HG03095 (cell line): ENCODE results near the gene INSRR.

ENCODE experiments used
- ATAC-seq: cut with Tn5 transposase; IDR thresholded peaks from one replicate; pipeline ENCODE4 v1.9.1; 2021; ENCODE audit warnings: moderate library complexity; ENCODE audit not compliant: unreplicated experiment

The INSRR gene

DNA sequence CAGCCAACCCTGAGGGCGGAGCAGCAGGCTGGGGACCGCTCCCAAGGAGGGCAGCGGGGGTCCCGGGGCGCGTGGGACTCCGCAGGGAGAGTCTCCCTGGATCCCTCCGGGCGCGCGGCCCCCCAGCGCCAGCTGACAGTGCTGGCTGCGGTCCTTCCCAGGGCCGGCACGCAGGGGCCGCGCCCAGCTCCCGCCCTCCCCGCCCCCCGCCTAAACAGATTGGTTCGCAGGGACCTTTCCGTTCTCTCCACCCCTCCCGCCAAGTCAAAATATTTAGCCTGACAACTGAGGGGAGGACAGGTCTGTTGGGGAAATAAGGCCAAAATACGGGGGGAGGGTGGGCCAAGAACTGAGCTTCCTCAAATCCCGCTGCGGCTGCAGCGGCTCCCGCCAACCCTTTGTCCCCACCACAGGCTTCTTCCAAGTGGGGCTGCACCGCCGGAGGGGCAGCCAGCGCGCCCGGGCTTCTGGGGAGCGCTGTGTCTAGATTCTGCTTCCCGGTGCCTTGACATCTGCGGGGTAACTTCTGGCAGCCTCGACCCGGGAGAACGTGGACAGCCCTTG lies at the start of gene INSRR:
Gene INSRR (minus strand): TSS at position 159 of the 564 bp plus-strand sequence. CDS start 496 bp downstream, outside the sequence.
- ATAC-seq = no peak

DNA sequence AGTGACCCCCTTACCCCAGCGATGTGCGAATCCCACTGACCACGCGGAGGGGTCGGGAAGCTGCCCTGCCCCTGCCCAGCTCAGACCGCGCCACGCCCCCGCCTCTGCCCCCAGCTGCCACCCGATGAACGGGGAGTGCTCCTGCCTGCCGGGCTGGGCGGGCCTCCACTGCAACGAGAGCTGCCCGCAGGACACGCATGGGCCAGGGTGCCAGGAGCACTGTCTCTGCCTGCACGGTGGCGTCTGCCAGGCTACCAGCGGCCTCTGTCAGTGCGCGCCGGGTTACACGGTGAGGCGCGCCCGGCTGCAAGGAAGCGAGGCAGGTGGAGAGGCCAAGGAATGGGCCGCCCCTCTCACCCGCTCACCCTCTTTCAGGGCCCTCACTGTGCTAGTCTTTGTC lies 49.6 kb upstream of the INSRR start:
- no peak for ATAC-seq

GRCh38 chr1:156906206-156906906 lies 47.4 kb upstream of the INSRR start:
- no peak for ATAC-seq

- no peak for ATAC-seq
Measured at GRCh38 chr1:156905651-156906050, 46.7 kb upstream of the INSRR start.

DNA sequence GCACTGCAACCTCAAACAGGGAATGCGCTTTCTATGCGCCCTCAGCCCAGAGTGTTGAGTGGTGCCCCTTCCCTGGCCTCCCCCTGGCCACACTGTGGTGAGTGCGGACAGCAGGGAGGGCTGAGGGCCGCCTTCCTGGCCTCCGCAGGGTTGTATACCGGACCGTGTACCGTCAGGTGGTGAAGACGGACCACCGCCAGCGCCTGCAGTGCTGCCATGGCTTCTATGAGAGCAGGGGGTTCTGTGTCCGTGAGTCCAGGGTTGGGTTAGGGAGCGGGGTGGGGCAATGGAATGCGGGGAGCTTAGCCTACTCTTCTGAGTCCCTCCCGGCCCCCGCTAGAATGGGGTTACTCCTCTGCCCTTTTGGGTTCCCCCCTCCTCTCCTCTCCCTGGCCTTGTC lies 46.3 kb upstream of the INSRR start:
- no peak for ATAC-seq

DNA sequence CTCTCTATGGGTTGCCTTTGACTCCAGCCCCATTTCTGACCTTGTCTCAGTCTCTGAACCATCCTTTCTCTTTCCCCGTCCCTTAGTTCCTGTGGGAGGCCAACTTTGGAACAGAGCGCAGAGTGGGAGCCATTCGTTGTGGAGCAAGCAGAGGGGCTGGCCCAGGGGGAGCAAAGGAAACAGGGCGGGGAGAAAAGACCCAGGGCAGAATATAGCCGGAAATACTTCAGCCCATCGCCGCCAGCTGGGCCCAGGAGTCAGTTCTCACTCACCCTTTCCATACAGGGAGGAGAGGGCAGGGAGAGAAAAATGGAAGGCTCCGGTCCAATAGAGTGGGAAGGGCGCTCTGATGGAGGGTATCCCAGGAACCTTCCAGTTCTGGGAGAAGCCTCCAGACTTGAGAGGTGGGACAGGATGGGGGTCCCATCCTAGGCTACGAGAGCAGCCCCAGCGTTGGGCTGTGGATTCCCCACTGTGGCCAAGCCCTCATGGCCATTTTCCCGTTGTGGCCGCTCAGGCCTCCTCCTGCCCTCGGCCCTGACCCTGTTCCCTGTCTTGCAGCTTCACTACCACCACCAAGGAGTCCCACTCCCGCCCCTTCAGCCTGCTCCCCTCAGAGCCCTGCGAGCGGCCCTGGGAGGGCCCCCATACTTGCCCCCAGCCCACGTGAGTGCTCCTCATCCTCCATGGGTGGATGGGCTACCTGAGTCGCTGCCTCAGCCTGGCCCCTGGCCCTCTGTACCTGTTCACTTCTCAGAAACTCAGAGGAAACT lies 45.5 kb upstream of the INSRR start:
- no peak for ATAC-seq

DNA sequence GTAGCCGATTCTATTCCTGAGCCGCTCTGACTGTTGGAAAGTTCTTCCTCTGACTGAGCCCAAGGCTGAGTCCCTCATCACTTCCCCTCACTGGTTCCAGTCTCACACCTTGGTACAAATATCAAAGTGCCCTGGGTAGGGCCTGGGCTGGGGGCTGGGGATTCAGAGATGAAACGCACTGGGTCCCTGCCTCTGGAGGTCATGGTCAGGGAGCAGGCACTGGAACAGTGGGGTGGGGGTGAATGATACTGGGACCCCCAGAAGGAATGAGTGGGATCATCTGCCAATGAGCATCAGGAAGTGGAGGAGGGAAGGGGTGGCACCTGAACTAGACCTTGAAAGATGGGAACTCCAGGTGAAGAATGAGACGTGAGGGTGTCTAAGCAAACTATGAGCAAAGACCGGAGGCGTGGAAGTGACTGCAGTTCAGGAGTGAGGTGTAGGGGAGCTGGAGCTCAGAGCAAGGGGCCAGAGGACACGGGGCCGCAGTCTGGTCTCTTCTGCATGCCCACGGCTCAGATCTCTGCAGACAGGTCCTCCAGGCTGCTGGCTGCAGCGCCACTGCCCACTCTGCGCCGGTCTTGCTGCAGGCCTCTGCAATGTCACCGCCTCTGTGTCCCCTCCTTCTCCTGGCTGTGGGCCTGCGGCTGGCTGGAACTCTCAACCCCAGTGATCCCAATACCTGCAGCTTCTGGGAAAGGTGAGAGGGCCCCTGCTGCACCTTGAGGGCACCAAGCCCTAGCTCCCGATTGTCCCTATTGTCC lies 44.6 kb upstream of the INSRR start:
- no peak for ATAC-seq

GRCh38 chr1:156901966-156902915 lies 43.3 kb upstream of the INSRR start:
- ATAC-seq = no peak

DNA sequence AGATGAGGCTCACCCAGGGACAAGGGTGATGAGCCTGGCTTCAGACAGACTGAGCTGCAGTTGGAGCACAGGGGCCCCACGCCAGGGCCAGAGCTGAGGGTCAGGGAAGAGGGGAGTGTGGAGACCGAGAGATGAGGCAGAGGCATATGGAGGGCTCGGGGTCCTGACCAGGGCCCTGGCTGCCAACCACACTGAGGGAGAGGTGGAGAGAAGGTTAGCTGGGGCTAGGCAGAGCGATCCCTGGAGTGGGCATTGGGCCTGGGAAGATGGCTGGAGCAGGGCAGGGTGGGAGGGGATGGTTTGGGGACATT lies 42.6 kb upstream of the INSRR start:
- no peak for ATAC-seq

DNA sequence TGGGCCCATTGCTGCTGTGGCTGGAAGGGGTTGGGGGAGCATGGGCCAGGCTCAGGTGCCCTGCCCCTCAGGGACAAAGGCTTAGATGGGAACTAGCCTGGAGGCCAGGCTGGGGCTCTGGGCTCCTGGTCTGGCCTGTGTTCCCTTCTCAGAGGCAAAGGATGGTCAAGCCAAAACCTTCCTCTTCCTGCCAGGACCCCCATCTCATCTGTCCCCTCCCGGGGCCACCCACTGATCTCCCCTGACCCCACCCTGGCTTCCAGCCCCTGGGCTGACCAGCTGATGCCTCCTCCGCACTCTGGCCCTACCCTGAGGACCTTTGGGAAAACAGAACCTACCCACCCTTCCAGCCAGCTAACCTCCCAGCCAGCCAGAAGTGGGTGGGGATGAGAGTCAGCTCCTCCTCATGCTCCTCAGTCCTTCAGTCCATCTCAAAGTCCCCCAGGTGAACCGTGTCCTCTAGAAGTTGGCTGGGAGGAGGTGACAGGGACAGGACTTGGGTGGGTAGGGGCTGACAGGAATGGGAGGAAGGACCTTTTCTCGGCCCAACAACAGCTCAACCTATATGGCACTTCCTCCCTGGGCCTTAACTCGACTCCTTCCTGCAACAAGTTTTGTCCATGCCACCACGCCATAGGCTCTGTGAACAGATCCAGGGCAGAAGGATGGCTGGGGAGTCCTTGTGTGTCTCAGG lies 42.1 kb upstream of the INSRR start:
- no peak for ATAC-seq

- ATAC-seq = no peak
Measured at GRCh38 chr1:156899956-156900718, 41.2 kb upstream of the INSRR start.

GRCh38 chr1:156898971-156899664 lies 40.2 kb upstream of the INSRR start:
- ATAC-seq = no peak

DNA sequence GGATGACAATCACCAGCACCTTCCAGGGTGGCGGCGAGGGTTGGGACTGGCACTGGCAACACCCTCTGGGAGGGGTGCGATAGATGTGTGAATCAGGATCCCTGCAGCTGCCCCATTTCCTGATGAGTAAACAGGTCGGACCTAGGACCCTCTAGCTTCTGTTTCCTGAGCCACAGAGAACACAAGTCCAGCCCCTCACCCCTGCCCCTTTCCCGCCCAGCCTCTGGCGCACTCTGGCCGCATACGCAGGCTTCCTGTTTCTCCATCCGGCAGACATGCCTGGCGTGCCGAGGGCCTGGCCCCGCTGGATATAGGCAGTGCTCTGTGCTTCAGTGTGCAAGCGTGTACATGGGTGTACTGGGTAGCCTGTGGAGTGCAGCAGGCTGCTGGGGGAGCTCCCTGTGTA lies 39.2 kb upstream of the INSRR start:
- ATAC-seq = no peak

GRCh38 chr1:156897078-156897825 lies 38.3 kb upstream of the INSRR start:
- ATAC-seq = no peak

GRCh38 chr1:156896490-156897033 lies 37.6 kb upstream of the INSRR start:
- ATAC-seq = no peak

DNA sequence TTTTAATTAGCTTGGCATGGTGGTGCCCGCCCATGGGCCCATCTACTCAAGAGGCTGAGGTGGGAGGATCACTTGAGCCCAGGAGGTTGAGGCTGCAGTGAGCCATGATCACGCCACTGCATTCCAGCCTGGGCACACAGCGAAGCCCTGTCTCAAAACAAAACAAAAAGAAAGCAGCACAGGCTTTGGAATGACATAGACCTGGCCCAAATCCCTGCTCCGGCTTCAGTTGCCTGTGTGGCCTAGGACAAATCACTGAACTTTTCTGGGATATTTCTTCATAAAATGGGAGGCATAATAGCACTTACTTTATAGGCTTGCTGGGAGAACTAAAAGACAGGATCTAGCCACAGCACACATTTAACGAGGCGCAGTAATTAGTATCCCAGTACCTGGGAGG lies 37.0 kb upstream of the INSRR start:
- no peak for ATAC-seq

DNA sequence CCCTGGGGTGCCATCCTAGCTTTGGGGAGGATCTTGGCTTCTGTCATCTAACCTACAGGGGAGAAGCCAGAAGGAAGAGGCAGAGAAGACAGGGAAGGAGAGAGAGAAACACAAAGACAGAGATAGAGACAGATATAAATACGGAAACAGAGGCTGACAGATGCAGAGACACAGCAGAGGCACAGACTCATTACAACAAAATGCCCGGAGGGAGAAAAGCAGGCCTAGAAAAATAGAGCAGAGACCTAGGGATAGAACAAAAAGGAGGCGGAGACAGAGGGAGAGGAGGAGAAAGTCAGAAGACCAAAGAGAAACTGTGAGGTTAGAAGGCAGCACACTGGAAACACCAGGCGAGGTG lies 36.5 kb upstream of the INSRR start:
- no peak for ATAC-seq
